ENCODE results near the gene NRXN3. TPM values are rescaled to one million over a fixed set of nuclear protein-coding genes. Genes with fewer than 3 reads are reported as not detected.

NRXN3 gene
- total and polyA plus RNA-seq, 5 donors from 2014 or later = not detected

- no peak overlapping the region for H3K4me3 ChIP-seq (ENCODE audit: low read depth, low read length)
- no peaks in the 10 kb centered on the region for H3K4me1 Mint-ChIP-seq
- peaks cover 5% of the 10 kb centered on the region for H3K27me3 ChIP-seq (ENCODE audit: control insufficient read depth, insufficient read depth, low read length)
- H3K36me3 Mint-ChIP-seq = no peaks in the 10 kb centered on the region
- H3K27ac Mint-ChIP-seq = no peak overlapping the region
- no peaks in the 10 kb centered on the region for H3K27me3 Mint-ChIP-seq
- no peaks in the 10 kb centered on the region for H3K36me3 ChIP-seq (ENCODE audit: control insufficient read depth, insufficient read depth, low read length)
- no peak overlapping the region for H3K27ac ChIP-seq (ENCODE audit: insufficient read depth, low read length, poor library complexity, severe bottlenecking)
- H3K9me3 ChIP-seq (ENCODE audit: control insufficient read depth in 2 of 2, low read length in 2 of 2) = no peaks in the 10 kb centered on the region
- ATAC-seq (ENCODE audit: low read depth in 2 of 2) = no peak
- no peak overlapping the region for H3K4me3 Mint-ChIP-seq
- no peak for DNase-seq
- no peaks in the 10 kb centered on the region for H3K4me1 ChIP-seq (ENCODE audit: control insufficient read depth, insufficient read depth, low read length, poor library complexity, severe bottlenecking)
- H3K9me3 Mint-ChIP-seq = peaks cover 0 to 4% (median 0%) of the 10 kb centered on the region in 7 donors
Observed at GRCh38 chr14:78327426-78328221, 157.5 kb downstream of the NRXN3 start.

DNA sequence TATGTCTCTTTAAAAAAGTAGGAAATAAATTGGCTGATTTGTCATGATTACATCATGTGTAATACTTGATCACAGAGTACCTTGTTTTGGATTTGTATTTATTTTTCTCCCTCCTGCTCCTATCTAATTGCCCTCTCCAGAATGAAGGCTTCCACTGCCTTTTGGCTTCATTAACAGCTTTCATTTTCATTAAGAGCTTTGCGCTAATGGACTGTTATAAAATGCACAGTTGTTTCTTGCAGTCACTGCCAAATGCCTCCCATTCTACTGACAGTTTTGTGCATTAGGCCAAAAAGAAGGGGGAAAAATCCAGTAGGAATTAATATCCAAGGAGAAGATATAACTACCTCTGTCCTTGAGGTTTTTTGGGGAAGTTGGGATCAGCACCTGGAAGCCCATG, 159.2 kb downstream of the NRXN3 start:
- Mint-ChIP-seq H3K27me3 (no peaks in the 10 kb centered on the region), H3K9me3 (peaks cover 0 to 5% (median 0%) of the 10 kb centered on the region in 7 donors), H3K27ac (no peak overlapping the region), H3K4me3 (no peak overlapping the region), H3K36me3 (no peaks in the 10 kb centered on the region), H3K4me1 (no peaks in the 10 kb centered on the region)
- no peaks in the 10 kb centered on the region for H3K36me3 ChIP-seq (ENCODE audit: control insufficient read depth, insufficient read depth, low read length)
- H3K27me3 ChIP-seq (ENCODE audit: control insufficient read depth, insufficient read depth, low read length) = peaks cover 5% of the 10 kb centered on the region
- H3K4me3 ChIP-seq (ENCODE audit: low read depth, low read length) = no peak overlapping the region
- no peak for ATAC-seq (ENCODE audit: low read depth in 2 of 2)
- no peaks in the 10 kb centered on the region for H3K4me1 ChIP-seq (ENCODE audit: control insufficient read depth, insufficient read depth, low read length, poor library complexity, severe bottlenecking)
- no peak for DNase-seq
- no peak overlapping the region for H3K27ac ChIP-seq (ENCODE audit: insufficient read depth, low read length, poor library complexity, severe bottlenecking)
- H3K9me3 ChIP-seq (ENCODE audit: control insufficient read depth in 2 of 2, low read length in 2 of 2) = no peaks in the 10 kb centered on the region

- ATAC-seq (ENCODE audit: low read depth in 2 of 2) (no peak), DNase-seq (no peak)
- no peak overlapping the region for H3K4me3 ChIP-seq (ENCODE audit: low read depth, low read length)
- Mint-ChIP-seq H3K27ac (no peak overlapping the region), H3K36me3 (no peaks in the 10 kb centered on the region), H3K4me1 (no peaks in the 10 kb centered on the region), H3K27me3 (no peaks in the 10 kb centered on the region), H3K9me3 (peaks cover 0 to 2% (median 0%) of the 10 kb centered on the region in 7 donors), H3K4me3 (no peak overlapping the region)
- no peaks in the 10 kb centered on the region for H3K9me3 ChIP-seq (ENCODE audit: control insufficient read depth in 2 of 2, low read length in 2 of 2)
- no peak overlapping the region for H3K27ac ChIP-seq (ENCODE audit: insufficient read depth, low read length, poor library complexity, severe bottlenecking)
- H3K36me3 ChIP-seq (ENCODE audit: control insufficient read depth, insufficient read depth, low read length) = no peaks in the 10 kb centered on the region
- no peaks in the 10 kb centered on the region for H3K4me1 ChIP-seq (ENCODE audit: control insufficient read depth, insufficient read depth, low read length, poor library complexity, severe bottlenecking)
- H3K27me3 ChIP-seq (ENCODE audit: control insufficient read depth, insufficient read depth, low read length) = no peaks in the 10 kb centered on the region
Observed at GRCh38 chr14:78335531-78335930, 165.4 kb downstream of the NRXN3 start.

GRCh38 chr14:78340250-78340649, 170.1 kb downstream of the NRXN3 start:
- Histone ChIP-seq H3K9me3 (ENCODE audit: control insufficient read depth in 2 of 2, low read length in 2 of 2) (no peaks in the 10 kb centered on the region), H3K4me3 (ENCODE audit: low read depth, low read length) (no peak overlapping the region), H3K27me3 (ENCODE audit: control insufficient read depth, insufficient read depth, low read length) (no peaks in the 10 kb centered on the region), H3K4me1 (ENCODE audit: control insufficient read depth, insufficient read depth, low read length, poor library complexity, severe bottlenecking) (no peaks in the 10 kb centered on the region), H3K36me3 (ENCODE audit: control insufficient read depth, insufficient read depth, low read length) (no peaks in the 10 kb centered on the region), H3K27ac (ENCODE audit: insufficient read depth, low read length, poor library complexity, severe bottlenecking) (no peak overlapping the region)
- Mint-ChIP-seq H3K4me1 (no peaks in the 10 kb centered on the region), H3K27ac (no peak overlapping the region), H3K4me3 (no peak overlapping the region), H3K9me3 (peaks cover 0 to 2% (median 0%) of the 10 kb centered on the region in 7 donors), H3K27me3 (no peaks in the 10 kb centered on the region), H3K36me3 (no peaks in the 10 kb centered on the region)
- DNase-seq (no peak), ATAC-seq (ENCODE audit: low read depth in 2 of 2) (no peak)

DNA sequence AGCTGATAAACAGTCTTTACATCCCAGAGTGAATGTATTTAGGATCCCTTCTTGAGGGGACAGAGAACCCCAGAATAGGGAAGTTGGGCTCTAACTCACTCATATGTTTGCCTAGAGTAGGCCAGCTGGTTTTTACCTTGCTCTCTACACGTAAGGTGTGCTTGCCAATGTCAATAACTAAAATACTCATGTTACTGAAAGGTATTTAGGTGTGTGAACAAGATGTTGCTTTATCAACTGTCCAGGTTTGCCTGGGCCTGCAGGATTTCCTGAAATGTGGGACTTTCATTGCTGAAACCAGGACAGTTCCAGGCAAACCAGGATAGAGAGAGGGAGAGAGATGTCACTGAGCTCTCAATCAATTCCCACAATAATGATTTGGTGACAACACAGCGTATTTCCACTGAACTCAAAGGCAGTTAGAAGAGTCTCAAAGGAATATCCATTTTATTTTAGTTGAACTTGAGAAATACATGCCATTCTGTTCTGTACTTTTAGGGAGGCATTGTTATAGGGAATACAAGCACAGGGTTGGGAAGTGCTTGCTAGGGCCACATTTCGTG, 171.7 kb downstream of the NRXN3 start:
- no peaks in the 10 kb centered on the region for H3K4me1 Mint-ChIP-seq
- Histone ChIP-seq H3K27ac (ENCODE audit: insufficient read depth, low read length, poor library complexity, severe bottlenecking) (no peak overlapping the region), H3K4me1 (ENCODE audit: control insufficient read depth, insufficient read depth, low read length, poor library complexity, severe bottlenecking) (no peaks in the 10 kb centered on the region), H3K36me3 (ENCODE audit: control insufficient read depth, insufficient read depth, low read length) (no peaks in the 10 kb centered on the region), H3K9me3 (ENCODE audit: control insufficient read depth in 2 of 2, low read length in 2 of 2) (no peaks in the 10 kb centered on the region), H3K4me3 (ENCODE audit: low read depth, low read length) (no peak overlapping the region), H3K27me3 (ENCODE audit: control insufficient read depth, insufficient read depth, low read length) (no peaks in the 10 kb centered on the region)
- no peak overlapping the region for H3K4me3 Mint-ChIP-seq
- no peak overlapping the region for H3K27ac Mint-ChIP-seq
- no peaks in the 10 kb centered on the region for H3K36me3 Mint-ChIP-seq
- DNase-seq (no peak), ATAC-seq (ENCODE audit: low read depth in 2 of 2) (no peak)
- no peaks in the 10 kb centered on the region for H3K27me3 Mint-ChIP-seq
- peaks cover 0 to 2% (median 0%) of the 10 kb centered on the region in 7 donors for H3K9me3 Mint-ChIP-seq

- Mint-ChIP-seq H3K27ac (no peak overlapping the region), H3K36me3 (no peaks in the 10 kb centered on the region), H3K9me3 (peaks cover 0 to 2% (median 0%) of the 10 kb centered on the region in 7 donors)
Observed at GRCh38 chr14:78342879-78343278, 172.7 kb downstream of the NRXN3 start.

DNA sequence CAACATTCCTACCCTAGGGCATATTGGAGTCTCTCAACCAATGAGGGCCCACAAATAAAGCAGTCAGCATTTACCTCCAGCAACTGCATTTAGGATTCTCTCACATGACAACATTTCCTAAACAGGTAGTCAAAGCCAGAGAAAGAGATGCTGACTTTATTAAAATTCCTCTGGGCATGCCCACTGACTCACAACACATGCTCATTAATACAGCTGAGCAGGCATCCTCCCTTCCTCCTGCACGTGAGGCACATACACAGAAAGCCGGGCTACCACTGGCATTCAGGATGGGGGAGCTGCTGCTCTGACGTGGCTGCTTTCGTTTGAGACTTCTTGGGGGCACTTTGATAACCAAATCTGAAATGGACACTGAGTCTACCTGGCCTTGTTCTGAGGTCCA, 174.1 kb downstream of the NRXN3 start:
- ATAC-seq (ENCODE audit: low read depth in 2 of 2) (no peak), DNase-seq (no peak)
- Histone ChIP-seq H3K4me1 (ENCODE audit: control insufficient read depth, insufficient read depth, low read length, poor library complexity, severe bottlenecking) (no peaks in the 10 kb centered on the region), H3K36me3 (ENCODE audit: control insufficient read depth, insufficient read depth, low read length) (no peaks in the 10 kb centered on the region), H3K27me3 (ENCODE audit: control insufficient read depth, insufficient read depth, low read length) (no peaks in the 10 kb centered on the region), H3K4me3 (ENCODE audit: low read depth, low read length) (no peak overlapping the region), H3K27ac (ENCODE audit: insufficient read depth, low read length, poor library complexity, severe bottlenecking) (no peak overlapping the region), H3K9me3 (ENCODE audit: control insufficient read depth in 2 of 2, low read length in 2 of 2) (no peaks in the 10 kb centered on the region)
- peaks cover 0 to 2% (median 0%) of the 10 kb centered on the region in 7 donors for H3K9me3 Mint-ChIP-seq
- H3K4me3 Mint-ChIP-seq = no peak overlapping the region
- H3K27me3 Mint-ChIP-seq = no peaks in the 10 kb centered on the region
- H3K4me1 Mint-ChIP-seq = no peaks in the 10 kb centered on the region
- no peak overlapping the region for H3K27ac Mint-ChIP-seq
- H3K36me3 Mint-ChIP-seq = no peaks in the 10 kb centered on the region

More at GRCh38 chr14:78342879-78343278, 172.7 kb downstream of the NRXN3 start:
- no peaks in the 10 kb centered on the region for H3K27me3 ChIP-seq (ENCODE audit: control insufficient read depth, insufficient read depth, low read length)
- H3K4me3 Mint-ChIP-seq = no peak overlapping the region
- H3K4me1 Mint-ChIP-seq = no peaks in the 10 kb centered on the region
- no peak overlapping the region for H3K4me3 ChIP-seq (ENCODE audit: low read depth, low read length)
- no peak overlapping the region for H3K27ac ChIP-seq (ENCODE audit: insufficient read depth, low read length, poor library complexity, severe bottlenecking)
- H3K4me1 ChIP-seq (ENCODE audit: control insufficient read depth, insufficient read depth, low read length, poor library complexity, severe bottlenecking) = no peaks in the 10 kb centered on the region
- no peak for ATAC-seq (ENCODE audit: low read depth in 2 of 2)
- no peaks in the 10 kb centered on the region for H3K27me3 Mint-ChIP-seq
- DNase-seq = no peak
- H3K9me3 ChIP-seq (ENCODE audit: control insufficient read depth in 2 of 2, low read length in 2 of 2) = no peaks in the 10 kb centered on the region
- H3K36me3 ChIP-seq (ENCODE audit: control insufficient read depth, insufficient read depth, low read length) = no peaks in the 10 kb centered on the region

All from CD4-positive, CD25-positive, alpha-beta regulatory T cell (primary cell).